ENCODE results near the gene USP6NL. TPM values are rescaled to one million over a fixed set of nuclear protein-coding genes. Genes with fewer than 3 reads are reported as not detected.
A peak's percentile ranks its signal among the peaks of the same experiment; 100 is the strongest.

The USP6NL gene
- total and polyA plus RNA-seq, 9 of the 15 experiments (the other 6 are each of a cell fraction or from before 2014, with no cell fraction given): 3.2 to 26.6 (median 19.8) TPM

DNA sequence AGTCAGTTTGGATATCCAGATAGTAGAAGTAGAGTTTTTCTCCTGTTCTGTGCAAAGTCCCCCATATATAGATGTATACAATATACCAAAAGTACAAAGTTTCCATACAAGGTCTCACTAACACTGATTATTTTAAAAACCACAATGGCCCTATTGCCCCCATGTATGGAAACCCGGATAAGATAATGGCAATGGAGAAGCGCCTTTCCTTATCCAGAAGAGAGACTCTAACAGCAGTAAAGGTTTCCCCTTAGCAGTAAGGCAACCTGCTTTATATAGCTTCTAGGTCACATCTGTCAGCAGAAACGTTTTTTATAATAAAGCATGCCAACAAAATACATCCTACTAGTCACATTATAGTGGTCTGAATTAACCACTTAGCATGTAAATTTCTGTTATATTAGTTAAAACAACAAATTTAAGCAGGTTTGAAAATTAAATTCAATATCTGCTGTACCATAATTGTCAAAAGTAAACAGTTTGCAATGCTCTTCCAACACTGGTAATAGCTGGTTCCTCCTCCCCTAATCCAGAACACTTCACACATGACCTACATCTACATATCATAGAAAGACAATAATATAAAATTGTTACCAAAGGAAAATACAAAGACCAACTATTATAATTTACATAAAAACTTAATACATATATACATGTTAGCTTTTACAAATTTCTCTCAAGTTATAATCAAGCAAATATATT, 22.4 kb downstream of the USP6NL start (continued):
- TF ChIP-seq ZNF175 (CRISPR knock-in tag; IDR thresholded peaks at IDR 0.05; ENCODE audit: low read depth) (no peak), CHD1 (IDR thresholded peaks at IDR 0.05; ENCODE audit: low read length) (no peak), DPF2 (IDR thresholded peaks at IDR 0.05) (peak; percentile 48; the same call in 1 of the 2 replicates), TCF3 (CRISPR knock-in tag; IDR thresholded peaks at IDR 0.05) (peak; percentile 81), TEAD4 (IDR thresholded peaks at IDR 0.05; ENCODE audit: low read length) (peak; percentile 76), TEAD4 (CRISPR knock-in tag; IDR thresholded peaks at IDR 0.05; ENCODE audit: borderline replicate concordance) (no peak), ARID1B (IDR thresholded peaks at IDR 0.05) (peak; percentile 74), PYGO2 (tag; IDR thresholded peaks at IDR 0.05) (no peak), CCNT2 (IDR thresholded peaks at IDR 0.05; ENCODE audit: borderline replicate concordance, extremely low read depth, insufficient read length, low read depth, low read length) (peak; percentile 21)

DNA sequence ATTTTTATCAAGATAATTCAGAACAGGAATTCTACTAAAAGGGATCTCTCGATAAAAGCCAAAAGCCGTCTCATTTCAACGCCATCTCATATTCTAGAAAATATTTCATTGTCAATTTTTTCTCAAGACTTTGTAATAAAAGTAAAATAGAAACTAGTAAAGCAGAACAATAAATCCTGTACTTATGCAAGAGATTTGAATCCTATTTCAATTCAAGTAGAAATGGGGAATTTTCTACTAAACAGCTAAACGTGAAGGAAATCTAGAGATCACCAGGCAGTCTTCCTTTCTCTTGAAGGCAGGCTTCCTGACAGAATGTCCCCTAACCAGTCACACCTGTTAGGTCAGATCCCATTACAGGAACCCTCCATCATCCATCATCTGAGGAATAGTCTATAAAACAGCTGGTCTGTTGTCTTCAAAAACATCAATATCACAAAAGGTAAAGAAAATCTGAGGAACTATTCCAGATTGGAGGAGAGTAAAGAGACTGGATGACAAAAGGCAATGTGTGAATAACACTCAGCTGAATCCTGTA, 23.7 kb downstream of the USP6NL start:
- BruUV-seq (replicated peaks): no TSS peak
- intact Hi-C loops (cut with micrococcal nuclease): loop anchor here (2.0 kb wide), 1 partner anchor 17 kb away; no protein-coding TSS in a partner anchor
- in situ Hi-C loops (cut with MboI): no loop called here
- Histone ChIP-seq H3K9me1 (ENCODE audit: control insufficient read depth, insufficient read depth, low read length) (no peaks in the 10 kb centered on the region), H3K27ac (ENCODE audit: extremely low read depth, low read depth, low read length) (no peak overlapping the region), H3K9ac (ENCODE audit: insufficient read depth in 1 of 2, low read depth in 2 of 2, low read length in 2 of 2) (no peak overlapping the region), H3K4me1 (replicated peaks in 1 of 2; ENCODE audit: control insufficient read depth in 2 of 2, insufficient read depth in 2 of 2, low read length in 2 of 2) (peaks cover 3 to 45% of the 10 kb centered on the region in 2 experiments), H3K79me2 (ENCODE audit: control insufficient read depth, insufficient read depth, low read length) (peaks cover 100% of the 10 kb centered on the region), H3K4me3 (no peak overlapping the region), H2AFZ (ENCODE audit: low read depth, low read length) (no peak overlapping the region), H3K9me3 (replicated peaks; ENCODE audit: control insufficient read depth, insufficient read depth, low read depth, low read length) (no peaks in the 10 kb centered on the region; the same call in 1 of the 2 replicates), H3K27me3 (ENCODE audit: control insufficient read depth in 2 of 2, insufficient read depth in 2 of 2, low read length in 2 of 2) (no peaks in the 10 kb centered on the region), H4K20me1 (replicated peaks; ENCODE audit: control insufficient read depth, insufficient read depth, low read length) (peaks cover 7% of the 10 kb centered on the region; the same call in 1 of the 2 replicates), H3K36me3 (ENCODE audit: control insufficient read depth, insufficient read depth, low read length) (peaks cover 17% of the 10 kb centered on the region), H3K4me2 (ENCODE audit: insufficient read depth, low read length) (no peak overlapping the region)
- 91% methylated on average over 4 of the region's 4 CpGs for WGBS (ENCODE audit: insufficient coverage, low coverage, missing lambda C conversion rate)
- no peak for FAIRE-seq
- POLR2A ChIA-PET: interaction anchor here (0.7 to 3.9 kb wide), 4 partner anchors 13 to 20 kb away, joined by 3 to 21 read pairs (median 5); no protein-coding TSS in a partner anchor
- no peak for ATAC-seq
- CTCF ChIA-PET (ENCODE audit: low intra/inter-chr PET ratio): no interaction called here
- no peak for DNase-seq (ENCODE audit: extremely low read depth in 1 of 4, low spot score in 3 of 4)
- TF ChIP-seq ARID2 (IDR thresholded peaks at IDR 0.05): no peak
- TF ChIP-seq, protein P1, sequence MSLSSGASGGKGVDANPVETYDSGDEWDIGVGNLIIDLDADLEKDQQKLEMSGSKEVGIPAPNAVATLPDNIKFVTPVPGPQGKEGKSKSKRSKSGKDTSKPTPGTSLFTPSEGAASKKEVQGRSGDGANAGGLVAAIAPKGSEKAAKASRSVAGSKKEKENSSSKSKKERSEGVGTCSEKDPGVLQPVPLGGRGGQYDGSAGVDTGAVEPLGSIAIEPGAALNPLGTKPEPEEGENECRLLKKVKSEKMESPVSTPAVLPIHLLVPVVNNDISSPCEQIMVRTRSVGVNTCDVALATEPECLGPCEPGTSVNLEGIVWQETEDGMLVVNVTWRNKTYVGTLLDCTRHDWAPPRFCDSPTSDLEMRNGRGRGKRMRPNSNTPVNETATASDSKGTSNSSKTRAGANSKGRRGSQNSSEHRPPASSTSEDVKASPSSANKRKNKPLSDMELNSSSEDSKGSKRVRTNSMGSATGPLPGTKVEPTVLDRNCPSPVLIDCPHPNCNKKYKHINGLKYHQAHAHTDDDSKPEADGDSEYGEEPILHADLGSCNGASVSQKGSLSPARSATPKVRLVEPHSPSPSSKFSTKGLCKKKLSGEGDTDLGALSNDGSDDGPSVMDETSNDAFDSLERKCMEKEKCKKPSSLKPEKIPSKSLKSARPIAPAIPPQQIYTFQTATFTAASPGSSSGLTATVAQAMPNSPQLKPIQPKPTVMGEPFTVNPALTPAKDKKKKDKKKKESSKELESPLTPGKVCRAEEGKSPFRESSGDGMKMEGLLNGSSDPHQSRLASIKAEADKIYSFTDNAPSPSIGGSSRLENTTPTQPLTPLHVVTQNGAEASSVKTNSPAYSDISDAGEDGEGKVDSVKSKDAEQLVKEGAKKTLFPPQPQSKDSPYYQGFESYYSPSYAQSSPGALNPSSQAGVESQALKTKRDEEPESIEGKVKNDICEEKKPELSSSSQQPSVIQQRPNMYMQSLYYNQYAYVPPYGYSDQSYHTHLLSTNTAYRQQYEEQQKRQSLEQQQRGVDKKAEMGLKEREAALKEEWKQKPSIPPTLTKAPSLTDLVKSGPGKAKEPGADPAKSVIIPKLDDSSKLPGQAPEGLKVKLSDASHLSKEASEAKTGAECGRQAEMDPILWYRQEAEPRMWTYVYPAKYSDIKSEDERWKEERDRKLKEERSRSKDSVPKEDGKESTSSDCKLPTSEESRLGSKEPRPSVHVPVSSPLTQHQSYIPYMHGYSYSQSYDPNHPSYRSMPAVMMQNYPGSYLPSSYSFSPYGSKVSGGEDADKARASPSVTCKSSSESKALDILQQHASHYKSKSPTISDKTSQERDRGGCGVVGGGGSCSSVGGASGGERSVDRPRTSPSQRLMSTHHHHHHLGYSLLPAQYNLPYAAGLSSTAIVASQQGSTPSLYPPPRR (CRISPR knock-in tag; IDR thresholded peaks at IDR 0.05; ENCODE audit: borderline replicate concordance): no peak
- TF ChIP-seq ZNF232 (CRISPR knock-in tag; IDR thresholded peaks at IDR 0.05): no peak
- no peak for TF ChIP-seq TFAM (CRISPR knock-in tag; conservative IDR thresholded peaks at IDR 0.05)
- TF ChIP-seq NCOA6 (IDR thresholded peaks at IDR 0.05): no peak
- no peak for TF ChIP-seq PHF20 (IDR thresholded peaks at IDR 0.05; ENCODE audit: partially characterized antibody)
- no peak for TF ChIP-seq GABPB1 (CRISPR knock-in tag; IDR thresholded peaks at IDR 0.05)
- no peak for TF ChIP-seq PTTG1 (tag; IDR thresholded peaks at IDR 0.05; ENCODE audit: low read depth)
